Trophoblast cell (in vitro differentiated cells and primary cell): Measurements from ENCODE around the gene GABBR1.

ENCODE experiments used
- DNase-seq, 2 donors: peaks; one replicate each; pipeline ENCODE4 v3.0.0-alpha.2; 2016
- H2AFZ ChIP-seq: 2 replicates; pipeline ENCODE4 v1.6.1; 2013; ENCODE audit warnings: low read length, moderate library complexity, mild to moderate bottlenecking; ENCODE audit not compliant: insufficient read depth, poor library complexity
- H2AK5ac ChIP-seq: 2 replicates; pipeline ENCODE4 v1.6.1; 2013; ENCODE audit warnings: mild to moderate bottlenecking, low read length
- H2BK120ac ChIP-seq: 2 replicates; pipeline ENCODE4 v1.6.1; 2013; ENCODE audit warnings: low read length, mild to moderate bottlenecking, moderate library complexity; ENCODE audit not compliant: insufficient read depth, poor library complexity
- H2BK12ac ChIP-seq: 2 replicates; pipeline ENCODE4 v1.6.1; 2013; ENCODE audit warnings: mild to moderate bottlenecking, low read length, moderate library complexity
- H2BK5ac ChIP-seq: 2 replicates; pipeline ENCODE4 v1.6.1; 2013; ENCODE audit warnings: low read length, low read depth, moderate library complexity, mild to moderate bottlenecking; ENCODE audit not compliant: poor library complexity
- H3K14ac ChIP-seq: 2 replicates; pipeline ENCODE4 v1.6.1; 2013; ENCODE audit warnings: mild to moderate bottlenecking, low read length
- H3K18ac ChIP-seq: 2 replicates; pipeline ENCODE4 v1.6.1; 2013; ENCODE audit warnings: mild to moderate bottlenecking, low read length
- H3K23ac ChIP-seq: 2 replicates; pipeline ENCODE4 v1.6.1; 2013; ENCODE audit warnings: low read length
- H3K27ac ChIP-seq: 2 replicates; pipeline ENCODE4 v1.5.1; 2013; ENCODE audit warnings: low read depth, mild to moderate bottlenecking, inconsistent platforms, low read length, moderate library complexity
- H3K27me3 ChIP-seq: 2 replicates; pipeline ENCODE4 v1.6.1; 2013; ENCODE audit warnings: inconsistent platforms, mild to moderate bottlenecking, low read length, moderate library complexity; ENCODE audit not compliant: insufficient read depth
- H3K36me3 ChIP-seq, 2 experiments: 1 replicate in 1 of 2; 2 replicates in 1 of 2; pipeline ENCODE4 v1.6.1; 2013; ENCODE audit warnings: low read length in 2 of 2, mild to moderate bottlenecking in 2 of 2, moderate library complexity in 1 of 2; ENCODE audit not compliant: insufficient read depth in 2 of 2, control insufficient read depth in 1 of 2
- H3K4ac ChIP-seq: 2 replicates; pipeline ENCODE4 v1.6.1; 2013; ENCODE audit warnings: low read depth, mild to moderate bottlenecking, low read length, moderate library complexity
- H3K4me1 ChIP-seq, 2 experiments: 1 replicate in 1 of 2; 2 replicates in 1 of 2; pipeline ENCODE4 v1.6.1; 2013; ENCODE audit warnings: low read length in 2 of 2, mild to moderate bottlenecking in 2 of 2, moderate library complexity in 1 of 2; ENCODE audit not compliant: insufficient read depth in 2 of 2, control insufficient read depth in 1 of 2
- H3K4me2 ChIP-seq: 2 replicates; pipeline ENCODE4 v1.6.1; 2013; ENCODE audit warnings: inconsistent platforms, mild to moderate bottlenecking, low read length, moderate library complexity
- H3K4me3 ChIP-seq: 2 replicates; pipeline ENCODE4 v1.5.1; 2013; ENCODE audit warnings: mild to moderate bottlenecking, low read depth, low read length, inconsistent platforms
- H3K79me1 ChIP-seq: one replicate; pipeline ENCODE4 v1.6.1; 2013; ENCODE audit warnings: low read length
- H3K79me2 ChIP-seq: 2 replicates; pipeline ENCODE4 v1.6.1; 2013; ENCODE audit warnings: low read length, mild to moderate bottlenecking; ENCODE audit not compliant: control insufficient read depth, insufficient read depth, poor library complexity
- H3K9ac ChIP-seq: 2 replicates; pipeline ENCODE4 v1.6.1; 2013; ENCODE audit warnings: mild to moderate bottlenecking, low read length
- H3K9me3 ChIP-seq: 2 replicates; pipeline ENCODE4 v1.6.1; 2013; ENCODE audit warnings: low read depth, mild to moderate bottlenecking, control low read depth, inconsistent platforms, low read length; ENCODE audit not compliant: insufficient read depth
- H4K12ac ChIP-seq: 2 replicates; pipeline ENCODE4 v1.6.1; 2013; ENCODE audit warnings: low read depth, mild to moderate bottlenecking, low read length, moderate library complexity
- H4K8ac ChIP-seq: 2 replicates; pipeline ENCODE4 v1.6.1; 2013; ENCODE audit warnings: low read depth, mild to moderate bottlenecking, low read length, moderate library complexity
- H4K91ac ChIP-seq: one replicate; pipeline ENCODE4 v1.6.1; 2013; ENCODE audit warnings: low read depth, mild to moderate bottlenecking, low read length, moderate library complexity
- WGBS: extraction: QIAGEN DNeasy Blood & Tissue Kit; methylation state at CpG from one replicate; pipeline ENCODE4 v1.1.7; 2013; ENCODE audit warnings: missing lambda C conversion rate; ENCODE audit not compliant: insufficient read length, insufficient coverage; ENCODE audit errors: extremely low coverage; 5-methylcytosine and 5-hydroxymethylcytosine counted together

The GABBR1 gene

DNA sequence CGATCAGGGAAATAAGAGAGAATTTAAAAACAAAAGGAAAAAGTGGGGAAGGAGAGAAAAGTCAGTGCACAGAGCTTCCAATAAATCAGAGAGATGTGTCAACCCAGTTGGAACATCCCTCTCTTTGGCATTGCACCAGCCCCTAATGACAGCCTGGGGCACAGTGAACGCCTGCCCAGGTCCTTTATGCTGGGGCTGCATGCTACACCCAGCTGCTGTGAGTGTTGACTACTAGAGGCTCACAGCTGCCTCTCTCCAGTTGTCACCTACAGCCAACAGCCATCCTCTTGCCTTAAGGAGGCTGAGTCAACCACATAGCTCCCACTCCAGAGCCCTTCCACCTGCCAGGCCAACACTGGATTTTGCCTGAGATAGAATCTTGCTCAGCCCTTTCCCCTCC, 29.1 kb downstream of the GABBR1 start:
- WGBS = no CpG with 5 or more reads among the region's 2 CpGs
- Histone ChIP-seq H3K9me3 (peaks cover 2% of the 10 kb centered on the region), H2BK5ac (no peak overlapping the region), H3K4me1 (peaks cover 0 to 12% of the 10 kb centered on the region in 2 experiments), H2BK12ac (no peak overlapping the region), H3K4ac (no peak overlapping the region), H3K23ac (no peak overlapping the region), H3K14ac (no peak overlapping the region), H2AFZ (no peak overlapping the region), H3K79me1 (no peaks in the 10 kb centered on the region), H3K36me3 (peaks cover 26 to 49% of the 10 kb centered on the region in 2 experiments), H3K79me2 (no peaks in the 10 kb centered on the region), H3K9ac (no peak overlapping the region), H3K4me2 (no peak overlapping the region), H3K18ac (no peak overlapping the region), H2AK5ac (no peak overlapping the region), H3K4me3 (no peak overlapping the region), H4K8ac (no peak overlapping the region), H4K91ac (no peak overlapping the region), H2BK120ac (no peak overlapping the region), H4K12ac (no peak overlapping the region), H3K27me3 (no peaks in the 10 kb centered on the region), H3K27ac (no peak overlapping the region)
- no peak for DNase-seq

DNA sequence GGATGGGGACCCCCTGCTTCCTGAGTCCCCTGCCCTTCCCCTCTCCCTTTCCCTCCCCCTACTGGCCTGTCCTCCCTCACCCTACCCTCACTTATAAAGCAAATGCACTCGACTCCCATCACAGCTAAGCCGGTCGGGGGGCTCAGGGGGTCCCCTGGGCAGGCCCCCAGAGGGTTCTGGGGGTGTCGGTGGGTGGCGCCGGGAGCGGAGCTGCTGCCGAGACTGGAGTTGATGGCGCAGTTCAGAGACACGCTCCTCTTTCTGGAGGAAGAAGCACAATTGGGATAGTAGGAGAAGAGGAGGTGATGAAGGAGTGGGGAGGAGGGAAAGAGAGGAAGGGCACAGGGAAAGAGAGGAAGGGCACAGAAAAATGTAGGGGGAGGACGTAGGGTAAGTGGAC, 29.5 kb downstream of the GABBR1 start:
- H3K9ac ChIP-seq = no peak overlapping the region
- H3K36me3 ChIP-seq = peaks cover 23 to 46% of the 10 kb centered on the region in 2 experiments
- H3K4me2 ChIP-seq = no peak overlapping the region
- no peak overlapping the region for H2BK5ac ChIP-seq
- no CpG with 5 or more reads among the region's 11 CpGs for WGBS
- H4K91ac ChIP-seq = no peak overlapping the region
- H4K12ac ChIP-seq = no peak overlapping the region
- no peak overlapping the region for H3K14ac ChIP-seq
- H3K27ac ChIP-seq = no peak overlapping the region
- H3K23ac ChIP-seq = no peak overlapping the region
- H3K9me3 ChIP-seq = peaks cover 2% of the 10 kb centered on the region
- H3K27me3 ChIP-seq = no peaks in the 10 kb centered on the region
- H3K4ac ChIP-seq = no peak overlapping the region
- no peak overlapping the region for H2BK12ac ChIP-seq
- H3K4me3 ChIP-seq = no peak overlapping the region
- H3K18ac ChIP-seq = no peak overlapping the region
- H4K8ac ChIP-seq = no peak overlapping the region
- no peak overlapping the region for H2AK5ac ChIP-seq
- H3K79me1 ChIP-seq = no peaks in the 10 kb centered on the region
- no peak overlapping the region for H2AFZ ChIP-seq
- H3K4me1 ChIP-seq = peaks cover 0 to 9% of the 10 kb centered on the region in 2 experiments
- no peaks in the 10 kb centered on the region for H3K79me2 ChIP-seq
- H2BK120ac ChIP-seq = no peak overlapping the region
- DNase-seq = no peak

DNA sequence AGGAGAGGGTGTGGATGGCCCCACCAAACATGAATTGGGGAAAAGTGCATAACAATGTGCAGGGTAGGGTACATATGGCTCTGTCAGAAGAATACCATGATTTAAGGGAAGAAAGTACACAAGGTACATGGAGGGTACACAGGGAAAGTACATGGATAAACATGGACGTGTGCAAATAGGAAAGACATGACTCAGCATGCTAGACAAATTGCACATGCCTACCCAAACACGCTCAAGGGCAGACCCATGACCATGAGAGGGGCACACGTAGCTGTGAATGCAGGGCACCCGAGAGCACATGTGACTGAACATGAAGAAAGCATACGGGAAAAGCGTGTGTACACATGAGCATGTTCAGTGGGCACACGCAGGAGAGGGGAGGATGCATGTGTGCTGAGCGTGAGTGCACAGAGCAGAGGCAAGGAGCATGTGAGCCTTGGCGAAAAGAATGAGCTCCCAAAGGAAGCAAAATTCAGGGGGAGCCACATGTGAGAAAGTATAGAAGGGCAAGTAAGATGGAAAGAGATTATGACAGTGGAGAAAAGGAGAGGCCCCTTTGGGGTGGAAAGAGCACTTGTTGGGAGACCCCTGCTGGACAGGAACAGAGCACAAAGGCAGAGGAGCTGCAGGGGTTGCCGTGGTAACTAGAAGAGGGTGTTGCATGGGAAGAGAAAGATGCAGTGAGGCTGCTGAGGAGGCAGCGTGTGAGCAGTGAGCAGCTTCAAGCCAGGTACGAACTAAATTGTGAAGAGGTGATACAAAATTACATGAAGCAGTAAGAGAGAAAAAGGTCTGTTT, 30.2 kb downstream of the GABBR1 start:
- no peak overlapping the region for H3K14ac ChIP-seq
- no peak overlapping the region for H3K4me2 ChIP-seq
- H2BK12ac ChIP-seq = no peak overlapping the region
- H3K79me2 ChIP-seq = no peaks in the 10 kb centered on the region
- no peak overlapping the region for H2BK5ac ChIP-seq
- H2BK120ac ChIP-seq = no peak overlapping the region
- DNase-seq = no peak
- no peaks in the 10 kb centered on the region for H3K27me3 ChIP-seq
- no peak overlapping the region for H3K27ac ChIP-seq
- no peak overlapping the region for H2AK5ac ChIP-seq
- H3K9ac ChIP-seq = no peak overlapping the region
- H3K4me1 ChIP-seq = peaks cover 0 to 8% of the 10 kb centered on the region in 2 experiments
- peak overlapping the region; percentile 5 for H3K4me3 ChIP-seq
- H2AFZ ChIP-seq = no peak overlapping the region
- no peak overlapping the region for H3K23ac ChIP-seq
- no peak overlapping the region for H3K18ac ChIP-seq
- WGBS = no CpG with 5 or more reads among the region's 12 CpGs
- H3K9me3 ChIP-seq = peaks cover 2% of the 10 kb centered on the region
- H3K4ac ChIP-seq = no peak overlapping the region
- peaks cover 21 to 42% of the 10 kb centered on the region in 2 experiments for H3K36me3 ChIP-seq
- no peak overlapping the region for H4K12ac ChIP-seq
- H4K8ac ChIP-seq = no peak overlapping the region
- no peak overlapping the region for H4K91ac ChIP-seq
- H3K79me1 ChIP-seq = no peaks in the 10 kb centered on the region

DNA sequence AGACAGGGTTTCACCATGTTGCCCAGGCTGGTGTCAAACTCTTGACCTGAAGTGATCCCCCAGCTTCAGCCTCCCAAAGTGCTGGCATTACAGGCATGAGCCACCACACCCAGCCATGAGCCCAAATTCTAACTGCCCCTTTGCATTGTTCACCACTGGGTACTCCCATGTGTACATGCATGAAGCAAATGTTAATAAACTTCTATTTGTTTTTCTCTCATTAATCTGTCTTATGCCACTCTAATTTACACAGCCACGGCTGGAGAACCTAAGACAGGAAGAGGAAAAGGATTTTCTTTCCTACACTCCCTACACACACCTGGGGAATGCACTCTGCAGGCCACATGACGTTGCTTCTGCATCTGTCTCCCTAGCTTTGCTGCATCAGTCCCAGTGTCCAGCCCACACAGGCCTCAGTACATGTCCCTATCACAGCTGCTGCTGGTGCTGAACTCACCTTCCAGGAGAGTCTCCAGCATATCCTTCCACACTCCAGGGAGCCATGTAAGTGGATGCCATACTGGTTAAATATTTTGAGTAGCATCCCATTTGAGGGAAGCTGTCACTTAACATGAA, 34.7 kb downstream of the GABBR1 start:
- Histone ChIP-seq H3K4me1 (no peaks in the 10 kb centered on the region), H3K27ac (no peak overlapping the region), H4K91ac (no peak overlapping the region), H3K23ac (no peak overlapping the region), H3K9ac (no peak overlapping the region), H2AK5ac (no peak overlapping the region), H2BK5ac (no peak overlapping the region), H4K8ac (no peak overlapping the region), H3K18ac (no peak overlapping the region), H3K79me1 (no peaks in the 10 kb centered on the region), H3K4me3 (no peak overlapping the region), H3K4ac (no peak overlapping the region), H3K36me3 (peaks cover 2 to 10% of the 10 kb centered on the region in 2 experiments), H2BK120ac (no peak overlapping the region), H3K9me3 (no peaks in the 10 kb centered on the region), H2AFZ (no peak overlapping the region), H3K27me3 (no peaks in the 10 kb centered on the region), H3K4me2 (no peak overlapping the region), H4K12ac (no peak overlapping the region), H3K14ac (no peak overlapping the region), H2BK12ac (no peak overlapping the region), H3K79me2 (no peaks in the 10 kb centered on the region)
- no CpG with 5 or more reads among the region's 2 CpGs for WGBS
- DNase-seq = no peak
